H1 (cell line): Measurements from ENCODE around the gene GIT1. TPM values are rescaled to one million over a fixed set of nuclear protein-coding genes. Genes with fewer than 3 reads are reported as not detected.

ENCODE experiments used
- ASH2L ChIP-seq: fragments of 200-600, 300-600 bp; sonication (generic); IDR thresholded peaks from one replicate; pipeline ENCODE4 v1.7.1; 2017; ENCODE audit warnings: low read length
- BACH1 ChIP-seq: IDR thresholded peaks from 2 replicates; pipeline ENCODE4 v1.6.1; 2012; ENCODE audit warnings: low read length, improper control_type of control experiment
- BCL11A ChIP-seq, 2 experiments: IDR thresholded peaks; one replicate each; pipeline ENCODE4 v1.6.1; 2011; ENCODE audit warnings: low read depth in 2 of 2, low read length in 2 of 2, mild to moderate bottlenecking in 2 of 2
- CHD2 ChIP-seq: IDR thresholded peaks from 2 replicates; pipeline ENCODE4 v1.6.1; 2012; ENCODE audit warnings: low read length, improper control_type of control experiment
- EGR1 ChIP-seq: IDR thresholded peaks from 2 replicates; pipeline ENCODE4 v1.6.1; 2011; ENCODE audit warnings: low read depth, low read length, borderline replicate concordance
- EZH2 ChIP-seq: fragments of 200-600 bp; sonication (generic); IDR thresholded peaks from 2 replicates; pipeline ENCODE4 v1.7.1; 2012; ENCODE audit warnings: low read depth, mild to moderate bottlenecking, moderate library complexity, low read length, inconsistent platforms; ENCODE audit not compliant: severe bottlenecking
- FOSL1 ChIP-seq: IDR thresholded peaks from 2 replicates; pipeline ENCODE4 v1.6.1; 2011; ENCODE audit warnings: mild to moderate bottlenecking, low read depth, low read length, moderate library complexity; ENCODE audit not compliant: insufficient read depth
- GABPA ChIP-seq: IDR thresholded peaks from 2 replicates; pipeline ENCODE4 v1.6.1; 2011; ENCODE audit warnings: mild to moderate bottlenecking, low read length, moderate library complexity, borderline replicate concordance; ENCODE audit not compliant: insufficient read depth
- GTF2F1 ChIP-seq: IDR thresholded peaks from 2 replicates; pipeline ENCODE4 v1.6.1; 2012; ENCODE audit warnings: low read depth, low read length, improper control_type of control experiment, borderline replicate concordance
- HDAC2 ChIP-seq, 2 experiments: fragments of 300-600 bp in 1 of 2; sonication (generic) in 1 of 2; IDR thresholded peaks; 2 replicates each; pipeline ENCODE4 v1.6.1; 2011 to 2012; ENCODE audit warnings: low read depth in 2 of 2, low read length in 2 of 2, mild to moderate bottlenecking in 2 of 2, moderate library complexity in 2 of 2, borderline replicate concordance in 1 of 2, inconsistent platforms in 1 of 2
- JUND ChIP-seq: IDR thresholded peaks from 2 replicates; pipeline ENCODE4 v1.6.1; 2011; ENCODE audit warnings: mild to moderate bottlenecking, improper control_type of control experiment, low read length
- KDM1A ChIP-seq: fragments of 200-600, 300-600 bp; sonication (generic); IDR thresholded peaks from 2 replicates; pipeline ENCODE4 v1.7.1; 2016; ENCODE audit warnings: mild to moderate bottlenecking, low read length, borderline replicate concordance
- MAFK ChIP-seq: IDR thresholded peaks from 2 replicates; pipeline ENCODE4 v1.6.1; 2012; ENCODE audit warnings: low read depth, mild to moderate bottlenecking, improper control_type of control experiment, low read length
- NANOG ChIP-seq: IDR thresholded peaks from 2 replicates; pipeline ENCODE4 v1.6.1; 2011; ENCODE audit warnings: low read length, low read depth, mild to moderate bottlenecking, inconsistent platforms; ENCODE audit not compliant: insufficient read depth, poor library complexity, severe bottlenecking
- RFX5 ChIP-seq: IDR thresholded peaks from 2 replicates; pipeline ENCODE4 v1.6.1; 2011; ENCODE audit warnings: low read depth, low read length, improper control_type of control experiment, borderline replicate concordance
- RXRA ChIP-seq: IDR thresholded peaks from 2 replicates; pipeline ENCODE4 v1.6.1; 2011; ENCODE audit warnings: low read depth, mild to moderate bottlenecking, low read length, moderate library complexity; ENCODE audit not compliant: insufficient read depth
- SAP30 ChIP-seq: fragments of 300-600 bp; sonication (generic); IDR thresholded peaks from 2 replicates; pipeline ENCODE4 v1.7.1; 2012; ENCODE audit warnings: low read length, moderate library complexity, mild to moderate bottlenecking, inconsistent platforms; ENCODE audit not compliant: insufficient read depth, insufficient replicate concordance
- SIX5 ChIP-seq: IDR thresholded peaks from 2 replicates; pipeline ENCODE4 v1.6.1; 2011; ENCODE audit warnings: mild to moderate bottlenecking, low read depth, low read length
- SP1 ChIP-seq: IDR thresholded peaks from 2 replicates; pipeline ENCODE4 v1.6.1; 2011; ENCODE audit warnings: low read depth, low read length
- SP2 ChIP-seq: IDR thresholded peaks from 2 replicates; pipeline ENCODE4 v1.6.1; 2012; ENCODE audit warnings: mild to moderate bottlenecking, low read length, inconsistent platforms
- SRF ChIP-seq: IDR thresholded peaks from 2 replicates; pipeline ENCODE4 v1.6.1; 2011; ENCODE audit warnings: mild to moderate bottlenecking, low read depth, low read length, moderate library complexity
- SUZ12 ChIP-seq: fragments of 200-600 bp; sonication (generic); IDR thresholded peaks from 2 replicates; pipeline ENCODE4 v1.6.1; 2012; ENCODE audit warnings: mild to moderate bottlenecking, inconsistent platforms, low read length, moderate library complexity, mixed read lengths
- YY1 ChIP-seq: IDR thresholded peaks from 2 replicates; pipeline ENCODE4 v1.6.1; 2011; ENCODE audit warnings: low read depth, mild to moderate bottlenecking, low read length
- polyA plus RNA-seq, 7 experiments: library from polyadenylated mRNA; depleted of rRNA in 3 of 7; stranded (reverse) in 5 of 7; unstranded in 2 of 7; fragments of >200 nt in 5 of 7; fragments of 200-250 nt in 2 of 7; gene quantifications; 1 replicate in 5 of 7; 2 replicates in 1 of 7; 4 replicates in 1 of 7; pipeline versions ENCODE4 v1.2.1 to v1.2.3, GENCODE V29; 2011 to 2013; ENCODE audit warnings: missing spikeins in 2 of 7, mixed read lengths in 2 of 7
- total RNA-seq: library from RNA; stranded (reverse); fragmentation: NEBNext Ultra II Directional; extraction: Animal tissue kit (Norgen Biotek cat#: 25700); gene quantifications from 2 replicates; pipeline ENCODE4 v1.2.1, GENCODE V29; 2021

GIT1 gene
- total and polyA plus RNA-seq, 2 of the 8 experiments (the other 6 are each of a cell fraction or from before 2014, with no cell fraction given): 62.4 to 63.0 TPM

- no peak for TF ChIP-seq EZH2
- TF ChIP-seq MAFK: no peak
- TF ChIP-seq GTF2F1: no peak
- no peak for TF ChIP-seq SAP30
- TF ChIP-seq SP1: peak; percentile 65; the same call in 1 of the 2 replicates
- no peak for TF ChIP-seq NANOG
- no peak for TF ChIP-seq SP2
- TF ChIP-seq SUZ12: no peak
- no peak for TF ChIP-seq RXRA
- TF ChIP-seq GABPA: no peak
- no peak for TF ChIP-seq BACH1
- TF ChIP-seq KDM1A: 0 out of 2 replicates have a peak, but pooled peaks have one; percentile 16
- peak in 1 of 2 experiments; percentile 62; a peak in 1 of 4 replicates for TF ChIP-seq HDAC2 (IDR thresholded peaks at IDR 0.05; ENCODE audit: borderline replicate concordance in 1 of 2, low read depth in 2 of 2, low read length in 2 of 2)
- no peak for TF ChIP-seq YY1
- TF ChIP-seq BCL11A (IDR thresholded peaks at IDR 0.05; ENCODE audit: low read depth in 2 of 2, low read length in 2 of 2): no peak
- TF ChIP-seq CHD2: no peak
- TF ChIP-seq JUND: no peak
- no peak for TF ChIP-seq RFX5
- TF ChIP-seq SIX5: no peak
- no peak; the same call in 1 of the 2 replicates for TF ChIP-seq EGR1
- TF ChIP-seq FOSL1: no peak
- TF ChIP-seq SRF: no peak
- peak; percentile 92 for TF ChIP-seq ASH2L
Observed at GRCh38 chr17:29622337-29623282, 33.2 kb upstream of the GIT1 start, which contains the start of gene CORO6 (continued).
